Muscle layer of duodenum (tissue), 2 donors: ENCODE data around the gene ARHGAP42.
A peak's percentile ranks its signal among the peaks of the same experiment; 100 is the strongest.

Experiments
- H3K27ac ChIP-seq: one replicate; pipeline ENCODE4 v1.7.0; 2013; ENCODE audit warnings: mild to moderate bottlenecking, low read length
- H3K27me3 ChIP-seq: one replicate; pipeline ENCODE4 v1.7.0; 2013; ENCODE audit warnings: low read depth, mild to moderate bottlenecking, control low read depth, low read length
- H3K36me3 ChIP-seq, 2 donors: one replicate each; pipeline ENCODE4 v1.7.0; 2013; ENCODE audit warnings: low read length in 2 of 2, control low read depth in 1 of 2, mild to moderate bottlenecking in 1 of 2; ENCODE audit not compliant: insufficient read depth in 2 of 2, control insufficient read depth in 1 of 2
- H3K4me1 ChIP-seq, 2 donors: one replicate each; pipeline ENCODE4 v1.7.0; 2013; ENCODE audit warnings: low read length in 2 of 2, mild to moderate bottlenecking in 2 of 2, control low read depth in 1 of 2, moderate library complexity in 1 of 2; ENCODE audit not compliant: insufficient read depth in 2 of 2, control insufficient read depth in 1 of 2
- H3K4me3 ChIP-seq, 2 donors: one replicate each; pipeline ENCODE4 v1.7.0; 2013; ENCODE audit warnings: low read length in 2 of 2, low read depth in 1 of 2, mild to moderate bottlenecking in 1 of 2
- H3K9me3 ChIP-seq, 2 donors: one replicate each; pipeline ENCODE4 v1.7.0; 2013; ENCODE audit warnings: low read length in 2 of 2, control low read depth in 1 of 2, mild to moderate bottlenecking in 1 of 2; ENCODE audit not compliant: control insufficient read depth in 1 of 2
- donor health status: healthy.

ARHGAP42 gene

DNA sequence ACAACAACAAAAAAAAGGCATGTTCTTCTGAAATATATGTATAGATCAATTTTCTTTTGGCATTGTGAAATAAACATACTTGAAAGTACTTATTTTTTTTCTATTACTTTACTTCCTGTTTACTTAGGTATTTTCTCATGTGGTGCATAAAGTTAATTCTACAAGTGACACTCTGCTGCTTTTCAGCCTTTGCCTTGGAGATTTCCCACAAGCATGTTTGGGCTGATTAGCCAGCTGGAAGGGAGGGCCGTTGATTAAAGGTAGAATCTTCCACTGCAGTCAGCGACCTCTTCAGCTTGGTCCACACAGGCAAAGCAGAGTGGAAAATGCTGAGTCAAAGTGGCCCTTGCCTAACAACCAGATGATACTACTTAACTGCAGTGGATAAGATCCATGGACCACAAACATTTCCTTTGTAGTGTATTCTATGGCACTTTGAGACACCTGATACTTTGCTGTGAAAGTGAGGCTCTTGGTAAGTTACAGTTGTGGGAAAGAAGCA is 176.0 kb downstream of the ARHGAP42 start:
- H3K9me3 ChIP-seq = no peaks in the 10 kb centered on the region
- H3K4me3 ChIP-seq = no peak overlapping the region
- H3K4me1 ChIP-seq = peaks cover 0 to 4% of the 10 kb centered on the region in 2 donors
- H3K36me3 ChIP-seq = no peaks in the 10 kb centered on the region
- H3K27me3 ChIP-seq = no peaks in the 10 kb centered on the region
- peak overlapping the region; percentile 37 for H3K27ac ChIP-seq

GRCh38 chr11:100865443-100866065 is 178.5 kb downstream of the ARHGAP42 start:
- no peaks in the 10 kb centered on the region for H3K9me3 ChIP-seq
- H3K4me3 ChIP-seq = no peak overlapping the region
- H3K27ac ChIP-seq = no peak overlapping the region
- H3K4me1 ChIP-seq = peaks cover 0 to 4% of the 10 kb centered on the region in 2 donors
- H3K36me3 ChIP-seq = no peaks in the 10 kb centered on the region
- no peaks in the 10 kb centered on the region for H3K27me3 ChIP-seq

DNA sequence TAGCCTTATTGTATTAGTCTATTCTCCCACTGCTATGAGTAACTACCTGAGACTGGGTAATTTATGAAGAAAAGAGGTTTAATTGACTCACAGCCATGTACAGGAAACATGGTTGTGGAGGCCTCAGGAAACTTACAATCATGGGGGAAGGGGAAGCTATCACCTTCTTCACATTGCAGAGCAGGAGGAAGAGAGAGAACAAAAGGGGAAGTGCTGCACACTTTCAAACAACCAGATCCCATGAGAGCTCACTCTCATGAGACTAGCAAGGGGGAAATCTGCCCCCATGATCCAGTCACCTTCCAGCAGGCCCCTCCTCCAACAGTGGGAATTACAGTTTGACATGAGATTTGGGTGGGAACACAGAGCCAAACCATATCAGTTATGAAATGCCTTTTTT is 179.4 kb downstream of the ARHGAP42 start:
- no peaks in the 10 kb centered on the region for H3K36me3 ChIP-seq
- no peak overlapping the region for H3K27ac ChIP-seq
- H3K4me1 ChIP-seq = peaks cover 0 to 4% of the 10 kb centered on the region in 2 donors
- H3K9me3 ChIP-seq = no peaks in the 10 kb centered on the region
- H3K27me3 ChIP-seq = no peaks in the 10 kb centered on the region
- H3K4me3 ChIP-seq = no peak overlapping the region

- no peaks in the 10 kb centered on the region for H3K27me3 ChIP-seq
- H3K36me3 ChIP-seq = no peaks in the 10 kb centered on the region
- no peak overlapping the region for H3K27ac ChIP-seq
- H3K4me1 ChIP-seq = peaks cover 0 to 4% of the 10 kb centered on the region in 2 donors
- no peak overlapping the region for H3K4me3 ChIP-seq
- no peaks in the 10 kb centered on the region for H3K9me3 ChIP-seq
These were observed 180.5 kb downstream of the ARHGAP42 start for GRCh38 chr11:100867606-100868005.

DNA sequence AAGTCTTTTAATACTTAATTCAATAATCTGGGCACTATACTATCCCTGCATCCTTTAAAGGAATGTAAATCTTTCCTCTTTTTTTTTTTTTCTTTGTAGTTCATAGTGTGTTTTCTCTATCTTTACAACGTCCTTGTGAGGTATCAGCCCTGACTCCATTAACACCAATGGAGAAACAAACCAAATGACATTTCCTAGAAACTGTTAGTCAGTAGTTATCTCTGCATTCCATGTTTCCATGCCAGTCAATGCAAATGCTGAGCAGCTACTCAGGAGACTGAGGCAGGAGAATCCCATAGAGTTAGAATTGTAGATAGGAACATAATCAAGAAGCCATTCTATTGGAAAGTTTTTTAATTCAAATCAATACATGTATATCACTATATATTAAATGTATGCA is 182.2 kb downstream of the ARHGAP42 start:
- Histone ChIP-seq H3K27me3 (no peaks in the 10 kb centered on the region), H3K4me1 (no peaks in the 10 kb centered on the region), H3K4me3 (no peak overlapping the region), H3K9me3 (no peaks in the 10 kb centered on the region), H3K27ac (no peak overlapping the region), H3K36me3 (no peaks in the 10 kb centered on the region)

DNA sequence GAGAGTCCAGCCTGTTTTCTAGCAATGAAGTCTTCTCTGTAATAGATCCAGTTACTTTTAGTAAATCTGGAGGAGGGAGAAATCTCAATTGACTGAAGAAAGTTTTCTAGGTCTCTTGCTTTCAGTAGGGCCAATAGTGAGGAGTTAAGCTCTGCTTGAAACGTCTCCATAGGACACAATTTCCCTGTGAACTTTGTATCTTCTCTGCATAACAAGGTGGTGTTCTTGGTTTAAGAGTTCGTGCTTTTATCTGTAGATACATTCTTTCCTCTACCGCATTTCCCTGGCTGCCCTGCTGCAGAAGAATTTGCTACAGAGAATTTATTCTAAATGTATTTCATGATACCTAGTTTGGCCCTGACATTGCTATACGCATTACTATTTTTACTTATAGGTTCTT is 183.1 kb downstream of the ARHGAP42 start:
- Histone ChIP-seq H3K9me3 (no peaks in the 10 kb centered on the region), H3K4me1 (no peaks in the 10 kb centered on the region), H3K27ac (no peak overlapping the region), H3K36me3 (no peaks in the 10 kb centered on the region), H3K4me3 (no peak overlapping the region), H3K27me3 (no peaks in the 10 kb centered on the region)

GRCh38 chr11:100872951-100873740 is 186.1 kb downstream of the ARHGAP42 start:
- H3K9me3 ChIP-seq = no peaks in the 10 kb centered on the region
- H3K4me3 ChIP-seq = no peak overlapping the region
- no peaks in the 10 kb centered on the region for H3K36me3 ChIP-seq
- no peak overlapping the region for H3K27ac ChIP-seq
- no peaks in the 10 kb centered on the region for H3K27me3 ChIP-seq
- H3K4me1 ChIP-seq = peaks cover 0 to 6% of the 10 kb centered on the region in 2 donors

DNA sequence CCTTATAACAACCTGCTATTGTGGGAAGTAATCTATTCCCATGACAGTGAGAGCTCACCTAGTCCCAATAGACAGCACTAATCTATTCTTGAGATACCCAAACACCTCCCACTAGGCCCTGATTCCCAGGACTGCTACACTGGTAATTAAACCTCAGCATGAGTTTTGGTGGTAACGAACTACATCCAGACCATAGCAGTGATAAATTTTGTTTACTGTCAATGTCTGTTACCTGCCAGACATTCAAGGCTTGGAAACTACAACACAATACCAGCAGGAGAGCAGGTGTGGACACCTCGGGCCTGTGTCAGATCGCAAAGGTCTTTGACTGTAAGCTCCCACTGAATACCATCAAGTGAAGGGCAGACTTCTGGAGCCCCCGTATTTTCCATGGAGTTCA is 187.1 kb downstream of the ARHGAP42 start:
- no peak overlapping the region for H3K27ac ChIP-seq
- H3K9me3 ChIP-seq = no peaks in the 10 kb centered on the region
- no peaks in the 10 kb centered on the region for H3K27me3 ChIP-seq
- no peaks in the 10 kb centered on the region for H3K36me3 ChIP-seq
- H3K4me1 ChIP-seq = peaks cover 0 to 6% of the 10 kb centered on the region in 2 donors
- no peak overlapping the region for H3K4me3 ChIP-seq

DNA sequence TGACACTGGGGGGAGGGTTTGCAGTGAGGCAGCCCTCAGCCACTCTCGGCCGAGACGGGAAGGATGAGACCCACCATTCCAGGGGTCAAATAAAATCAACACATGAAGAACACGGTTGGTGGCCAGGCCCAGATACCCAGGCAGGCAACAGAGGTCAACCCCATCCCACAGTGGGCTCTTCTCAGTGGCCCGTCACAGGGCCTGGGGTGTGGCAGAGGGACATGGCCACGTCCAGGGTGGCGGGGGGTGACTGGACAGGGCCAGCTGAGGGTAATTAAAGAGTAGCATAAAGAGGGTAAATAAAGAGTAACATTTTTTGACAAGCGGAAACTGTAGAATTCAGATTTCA is 188.4 kb downstream of the ARHGAP42 start:
- no peaks in the 10 kb centered on the region for H3K9me3 ChIP-seq
- peaks cover 0 to 6% of the 10 kb centered on the region in 2 donors for H3K4me1 ChIP-seq
- H3K36me3 ChIP-seq = no peaks in the 10 kb centered on the region
- no peaks in the 10 kb centered on the region for H3K27me3 ChIP-seq
- H3K4me3 ChIP-seq = no peak overlapping the region
- no peak overlapping the region for H3K27ac ChIP-seq

DNA sequence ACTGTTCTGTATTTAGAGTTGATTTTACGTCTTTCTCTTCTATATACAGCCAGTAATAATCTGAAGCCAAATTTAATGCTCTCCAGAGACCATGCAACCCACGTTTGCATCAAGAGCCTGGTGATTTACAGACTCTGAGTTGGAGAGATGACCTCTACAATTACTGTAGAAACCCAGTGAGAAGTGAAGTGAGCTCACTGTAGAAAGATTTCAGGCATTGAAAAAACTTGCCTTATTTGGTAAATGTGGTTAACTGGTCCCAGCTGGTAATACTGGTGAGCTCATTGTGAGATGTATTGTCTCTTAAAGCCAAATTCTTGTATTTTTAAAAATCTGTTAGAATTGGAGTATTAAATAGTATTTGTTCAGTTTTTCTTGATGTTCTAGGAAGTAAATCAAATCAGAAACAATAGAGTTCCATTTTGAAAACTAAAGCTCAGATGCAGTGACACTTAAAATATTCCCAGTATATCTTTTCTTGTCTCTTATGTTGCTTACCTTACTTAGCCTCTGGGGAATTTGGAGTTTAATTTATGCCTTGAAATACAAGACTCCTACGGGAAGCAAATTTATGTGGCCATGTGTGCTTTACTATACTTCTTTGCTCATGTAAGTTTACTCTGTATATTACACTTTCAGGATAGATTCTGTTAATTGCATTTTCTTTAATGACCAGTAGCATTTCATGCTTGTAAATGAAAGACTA is 189.9 kb downstream of the ARHGAP42 start:
- Histone ChIP-seq H3K4me1 (peaks cover 0 to 6% of the 10 kb centered on the region in 2 donors), H3K4me3 (no peak overlapping the region), H3K9me3 (no peaks in the 10 kb centered on the region), H3K27me3 (no peaks in the 10 kb centered on the region), H3K27ac (peak overlapping the region; percentile 17), H3K36me3 (no peaks in the 10 kb centered on the region)

- H3K9me3 ChIP-seq = no peaks in the 10 kb centered on the region
- no peaks in the 10 kb centered on the region for H3K27me3 ChIP-seq
- no peaks in the 10 kb centered on the region for H3K36me3 ChIP-seq
- no peak overlapping the region for H3K27ac ChIP-seq
- H3K4me1 ChIP-seq = peaks cover 0 to 6% of the 10 kb centered on the region in 2 donors
- no peak overlapping the region for H3K4me3 ChIP-seq
These were observed 191.4 kb downstream of the ARHGAP42 start for GRCh38 chr11:100878474-100878873.
